HG03103 (cell line): ENCODE measurements around the gene ARHGDIA.
A peak's percentile ranks its signal among the peaks of the same experiment; 100 is the strongest.

ENCODE experiments used
- ATAC-seq: cut with Tn5 transposase; IDR thresholded peaks from one replicate; pipeline ENCODE4 v1.9.1; 2021; ENCODE audit warnings: low read depth; ENCODE audit not compliant: unreplicated experiment

The ARHGDIA gene

GRCh38 chr17:81889602-81890001 lies 18.5 kb upstream of the ARHGDIA start:
- no peak for ATAC-seq

- no peak for ATAC-seq
Measured at GRCh38 chr17:81888988-81889595, 18.0 kb upstream of the ARHGDIA start.

- ATAC-seq, result no peak
Measured at GRCh38 chr17:81888105-81888987, 17.2 kb upstream of the ARHGDIA start.

GRCh38 chr17:81885869-81886548 lies 14.9 kb upstream of the ARHGDIA start:
- no peak for ATAC-seq

GRCh38 chr17:81885454-81885853 lies 14.3 kb upstream of the ARHGDIA start:
- no peak for ATAC-seq

- ATAC-seq, result no peak
Measured at GRCh38 chr17:81884968-81885367, 13.8 kb upstream of the ARHGDIA start.

- no peak for ATAC-seq
Measured at GRCh38 chr17:81884520-81884919, 13.4 kb upstream of the ARHGDIA start.

GRCh38 chr17:81879121-81879520 lies 8.0 kb upstream of the ARHGDIA start:
- ATAC-seq, result no peak

- no peak for ATAC-seq
Measured at GRCh38 chr17:81878294-81878693, 7.2 kb upstream of the ARHGDIA start.

GRCh38 chr17:81877569-81877968 lies 6.4 kb upstream of the ARHGDIA start:
- no peak for ATAC-seq

GRCh38 chr17:81871387-81872230 lies 472 bp upstream of the ARHGDIA start:
- ATAC-seq, result peak; percentile 44

GRCh38 chr17:81870131-81870980 lies 781 bp downstream of the ARHGDIA start:
- peak; percentile 7 for ATAC-seq

GRCh38 chr17:81869221-81870130 lies 1.7 kb downstream of the ARHGDIA start:
- ATAC-seq, result no peak

- no peak for ATAC-seq
Measured at GRCh38 chr17:81868674-81869220, 2.4 kb downstream of the ARHGDIA start.

GRCh38 chr17:81867991-81868673 lies 3.0 kb downstream of the ARHGDIA start:
- no peak for ATAC-seq

GRCh38 chr17:81867170-81867990 lies 3.8 kb downstream of the ARHGDIA start:
- ATAC-seq, result no peak
